Measurements from ENCODE around the gene MOV10L1.

GRCh38 chr22:50058061-50058905 lies 31.5 kb upstream of the MOV10L1 start, which contains the start of gene TTLL8:
- TF ChIP-seq, protein P1, sequence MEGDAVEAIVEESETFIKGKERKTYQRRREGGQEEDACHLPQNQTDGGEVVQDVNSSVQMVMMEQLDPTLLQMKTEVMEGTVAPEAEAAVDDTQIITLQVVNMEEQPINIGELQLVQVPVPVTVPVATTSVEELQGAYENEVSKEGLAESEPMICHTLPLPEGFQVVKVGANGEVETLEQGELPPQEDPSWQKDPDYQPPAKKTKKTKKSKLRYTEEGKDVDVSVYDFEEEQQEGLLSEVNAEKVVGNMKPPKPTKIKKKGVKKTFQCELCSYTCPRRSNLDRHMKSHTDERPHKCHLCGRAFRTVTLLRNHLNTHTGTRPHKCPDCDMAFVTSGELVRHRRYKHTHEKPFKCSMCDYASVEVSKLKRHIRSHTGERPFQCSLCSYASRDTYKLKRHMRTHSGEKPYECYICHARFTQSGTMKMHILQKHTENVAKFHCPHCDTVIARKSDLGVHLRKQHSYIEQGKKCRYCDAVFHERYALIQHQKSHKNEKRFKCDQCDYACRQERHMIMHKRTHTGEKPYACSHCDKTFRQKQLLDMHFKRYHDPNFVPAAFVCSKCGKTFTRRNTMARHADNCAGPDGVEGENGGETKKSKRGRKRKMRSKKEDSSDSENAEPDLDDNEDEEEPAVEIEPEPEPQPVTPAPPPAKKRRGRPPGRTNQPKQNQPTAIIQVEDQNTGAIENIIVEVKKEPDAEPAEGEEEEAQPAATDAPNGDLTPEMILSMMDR (IDR thresholded peaks at IDR 0.05; ENCODE audit: low read depth, low read length), result no peak
- no peak for TF ChIP-seq POLR2A (IDR thresholded peaks at IDR 0.05; ENCODE audit: extremely low read depth, insufficient read length)
- TF ChIP-seq MYC (IDR thresholded peaks at IDR 0.05; ENCODE audit: low read depth, low read length), result no peak
